COR-L47 (cell line): ENCODE data around the gene CHPF2.

Source experiments
- DNase-seq: peaks from one replicate; lab custom pipeline; 2025; lab: John Stamatoyannopoulos, UW

The CHPF2 gene, protein sequence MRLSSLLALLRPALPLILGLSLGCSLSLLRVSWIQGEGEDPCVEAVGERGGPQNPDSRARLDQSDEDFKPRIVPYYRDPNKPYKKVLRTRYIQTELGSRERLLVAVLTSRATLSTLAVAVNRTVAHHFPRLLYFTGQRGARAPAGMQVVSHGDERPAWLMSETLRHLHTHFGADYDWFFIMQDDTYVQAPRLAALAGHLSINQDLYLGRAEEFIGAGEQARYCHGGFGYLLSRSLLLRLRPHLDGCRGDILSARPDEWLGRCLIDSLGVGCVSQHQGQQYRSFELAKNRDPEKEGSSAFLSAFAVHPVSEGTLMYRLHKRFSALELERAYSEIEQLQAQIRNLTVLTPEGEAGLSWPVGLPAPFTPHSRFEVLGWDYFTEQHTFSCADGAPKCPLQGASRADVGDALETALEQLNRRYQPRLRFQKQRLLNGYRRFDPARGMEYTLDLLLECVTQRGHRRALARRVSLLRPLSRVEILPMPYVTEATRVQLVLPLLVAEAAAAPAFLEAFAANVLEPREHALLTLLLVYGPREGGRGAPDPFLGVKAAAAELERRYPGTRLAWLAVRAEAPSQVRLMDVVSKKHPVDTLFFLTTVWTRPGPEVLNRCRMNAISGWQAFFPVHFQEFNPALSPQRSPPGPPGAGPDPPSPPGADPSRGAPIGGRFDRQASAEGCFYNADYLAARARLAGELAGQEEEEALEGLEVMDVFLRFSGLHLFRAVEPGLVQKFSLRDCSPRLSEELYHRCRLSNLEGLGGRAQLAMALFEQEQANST

DNA sequence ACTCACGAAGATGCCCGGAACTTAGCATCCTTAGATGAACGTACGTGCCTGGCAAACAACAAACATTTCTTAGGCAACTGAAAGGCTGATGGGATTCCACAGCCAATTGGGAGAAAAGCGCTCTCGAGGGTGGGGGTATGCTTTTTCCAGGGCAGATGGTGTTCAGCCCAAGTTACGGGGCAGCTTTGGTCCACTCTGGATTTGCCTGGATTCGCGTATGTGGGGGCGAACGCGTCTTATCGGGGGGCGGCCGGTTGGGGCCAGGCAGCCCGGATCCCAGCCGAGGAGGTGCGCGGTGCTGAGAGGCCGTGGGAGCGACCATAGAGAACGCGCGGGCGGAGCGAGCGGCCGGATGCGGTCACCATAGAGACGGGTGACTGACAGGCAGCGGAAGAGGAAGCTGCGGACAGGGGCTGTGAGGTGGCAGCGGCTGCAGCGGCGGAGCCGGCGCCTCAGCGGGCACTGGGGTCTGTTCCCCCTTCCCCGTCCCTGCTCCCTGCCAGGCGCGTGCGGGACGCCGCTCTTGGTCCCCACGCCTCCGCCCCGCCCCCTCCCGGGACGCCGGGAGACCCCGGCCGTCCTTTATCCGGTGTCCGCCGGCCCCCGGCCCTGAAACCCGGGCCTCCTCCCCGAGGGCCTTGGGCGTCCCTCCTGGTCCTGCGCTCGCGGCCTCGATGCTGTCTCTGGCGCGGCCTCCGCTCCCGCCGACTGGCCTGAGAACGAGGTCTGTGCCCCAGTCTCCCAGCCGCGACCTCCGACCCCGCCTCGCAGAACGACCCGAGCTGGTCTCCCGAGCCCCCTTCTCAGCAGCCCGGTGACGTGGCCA is at the start of gene CHPF2:
CHPF2 (plus strand) TSS at position 393 of the 826 bp plus-strand sequence. CDS start 1,529 bp downstream, outside the sequence.
- DNase-seq, result peak; percentile 76

DNA sequence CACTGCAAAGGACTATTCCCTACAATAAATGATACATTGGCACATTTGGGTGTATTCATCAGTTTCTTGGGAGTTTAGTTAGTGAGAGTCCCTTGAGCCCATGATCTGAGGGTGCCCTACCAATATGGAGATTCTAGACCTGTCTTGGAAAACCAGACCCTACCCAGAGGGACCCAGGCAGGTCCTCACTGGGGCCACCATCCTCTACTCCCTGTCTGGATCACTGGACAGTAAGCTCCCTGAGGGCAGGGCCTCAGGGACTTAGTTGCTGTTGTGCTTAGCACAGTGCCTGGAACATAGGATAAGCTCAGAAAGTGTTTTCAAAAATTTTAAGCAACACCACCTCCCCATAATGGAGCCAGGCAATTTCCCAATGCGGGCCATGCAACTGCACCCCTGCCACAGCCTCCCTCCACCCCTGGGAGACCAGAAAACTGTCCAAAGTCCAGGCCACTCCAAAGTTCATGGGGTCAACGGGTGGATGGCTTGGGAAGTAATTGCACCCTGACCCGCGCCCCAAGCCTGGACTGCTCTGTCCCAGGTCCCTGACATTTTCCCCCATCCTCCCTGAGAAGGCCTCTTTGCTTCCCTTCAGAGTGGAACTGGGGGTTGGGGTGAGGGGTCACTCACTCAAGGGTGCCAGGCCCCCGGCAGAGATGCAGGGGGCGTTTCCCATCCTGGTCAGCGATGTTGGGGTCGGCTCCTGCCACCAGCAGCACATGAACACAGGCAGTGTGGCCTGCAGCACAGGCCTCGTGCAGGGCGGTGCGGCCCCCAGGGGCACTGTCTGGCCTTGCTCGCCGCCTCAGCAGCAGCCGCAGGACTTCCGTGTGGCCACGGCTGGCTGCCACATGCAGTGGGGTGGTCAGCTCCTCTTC is 46.3 kb upstream of the CHPF2 start:
- DNase-seq, result no peak

DNA sequence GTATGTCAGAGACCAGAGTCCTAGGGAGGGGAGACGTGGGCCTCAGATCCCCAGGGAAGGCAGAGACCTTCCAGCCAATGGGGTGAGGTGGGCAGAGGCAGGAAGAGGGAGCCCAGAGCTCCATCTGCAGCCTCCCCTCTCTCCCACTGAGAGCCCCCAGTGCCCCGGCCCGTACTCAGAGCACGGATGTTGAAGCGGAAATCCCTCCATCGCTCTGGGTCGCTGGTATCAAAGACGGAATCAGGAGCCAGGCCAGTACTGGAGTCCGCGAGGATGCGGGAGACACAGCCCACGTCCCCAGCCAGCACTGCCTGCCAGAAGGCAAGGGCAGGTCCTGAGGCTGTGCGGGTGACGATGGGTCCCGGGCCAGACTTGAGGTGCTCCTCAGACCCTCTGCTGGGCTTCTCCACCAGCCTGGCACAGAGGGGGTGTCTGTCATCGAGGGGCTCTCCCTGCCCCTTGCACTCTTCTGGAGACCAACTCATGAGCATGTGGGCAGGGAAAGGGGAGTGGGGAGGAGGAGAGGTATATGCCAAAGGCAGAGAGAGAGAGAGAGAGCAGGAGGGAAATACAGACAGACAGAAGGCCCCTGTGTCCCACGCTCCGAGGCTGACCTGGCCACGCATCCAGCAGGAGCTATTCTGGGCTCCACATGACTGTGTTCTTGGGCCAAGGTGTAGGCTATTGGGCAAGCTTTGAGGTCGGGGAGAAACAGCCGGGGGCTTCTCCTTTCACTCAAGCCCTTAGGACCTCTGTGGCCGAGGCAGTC is 45.5 kb upstream of the CHPF2 start, which contains the start of gene ASB10:
ASB10 (minus strand) TSS at position 611 of the 769 bp plus-strand sequence; CDS start at position 491, 120 bp downstream.
- DNase-seq, result no peak

DNA sequence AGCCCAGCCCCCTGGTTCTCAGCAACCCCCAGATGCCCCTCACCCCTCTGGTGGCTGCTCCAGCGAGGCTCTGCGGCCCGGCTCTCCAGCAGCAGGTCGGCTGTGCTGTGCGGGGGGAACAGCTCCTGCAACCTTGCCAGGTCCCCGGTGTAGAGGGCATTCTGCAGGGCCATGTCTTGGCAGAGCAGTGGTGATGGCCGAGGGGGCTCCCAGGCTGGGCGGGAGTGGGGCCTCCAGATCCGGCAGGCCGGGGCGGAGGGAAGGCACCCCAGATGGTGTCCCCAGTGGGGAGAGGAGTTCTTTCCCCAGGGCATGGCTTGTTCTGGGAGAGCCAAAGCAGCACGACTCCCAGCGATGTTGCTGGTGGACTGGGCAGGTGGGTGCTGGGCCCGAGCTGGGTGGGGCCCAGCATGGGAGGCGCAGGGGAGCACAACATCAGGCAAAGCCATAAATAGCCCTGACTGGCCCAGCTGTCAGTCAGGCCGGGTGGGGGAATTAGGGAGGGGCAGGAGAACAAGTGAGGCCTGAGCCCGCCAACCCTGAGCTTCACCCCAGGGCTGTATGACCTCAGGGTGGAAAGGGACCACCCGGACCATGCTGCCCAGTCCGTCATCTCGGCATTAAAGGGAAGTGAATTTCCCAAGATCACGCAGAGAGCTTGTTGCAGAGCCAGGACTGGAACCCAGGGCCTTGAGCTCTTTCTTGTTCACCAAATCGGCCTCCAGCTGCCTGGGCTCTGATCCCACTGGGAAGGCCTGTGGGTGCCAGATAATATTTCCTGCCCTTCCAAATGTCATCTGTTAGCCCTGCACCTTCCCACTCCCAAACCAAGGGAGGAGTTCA is 44.7 kb upstream of the CHPF2 start:
- no peak for DNase-seq

DNA sequence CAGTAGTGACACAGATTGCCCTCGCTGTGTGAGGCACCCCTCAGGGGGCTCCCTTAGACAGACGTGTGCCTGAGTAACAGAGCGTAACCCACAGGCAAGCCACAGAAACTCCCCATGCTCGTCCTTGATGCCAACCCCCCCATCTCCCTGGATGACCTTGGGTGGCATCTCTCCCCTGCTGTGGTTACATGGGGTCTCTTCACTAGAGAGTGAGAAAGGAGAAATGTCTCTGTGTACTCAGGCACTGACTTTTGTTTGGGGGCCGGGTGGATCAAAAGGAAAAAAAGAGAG is 44.1 kb upstream of the CHPF2 start:
- DNase-seq, result no peak

DNA sequence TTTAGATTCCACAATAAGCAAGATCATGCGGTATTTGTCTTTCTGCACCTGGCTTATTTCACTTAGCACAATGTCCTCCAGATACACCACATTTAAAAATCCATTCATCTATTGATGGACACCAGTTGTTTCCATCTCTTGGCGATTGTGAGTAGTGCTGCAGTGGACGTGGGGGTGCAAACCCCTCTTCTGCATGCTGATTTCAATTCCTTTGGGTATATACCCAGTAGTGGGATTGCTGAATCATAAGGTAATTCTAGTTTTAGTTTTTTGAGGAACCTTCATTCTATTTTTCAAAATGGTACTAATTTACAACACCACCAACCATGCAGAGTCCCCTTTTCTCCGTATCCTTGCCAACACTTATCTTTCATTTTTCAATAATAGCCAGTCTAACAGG is 43.2 kb upstream of the CHPF2 start:
- no peak for DNase-seq

DNA sequence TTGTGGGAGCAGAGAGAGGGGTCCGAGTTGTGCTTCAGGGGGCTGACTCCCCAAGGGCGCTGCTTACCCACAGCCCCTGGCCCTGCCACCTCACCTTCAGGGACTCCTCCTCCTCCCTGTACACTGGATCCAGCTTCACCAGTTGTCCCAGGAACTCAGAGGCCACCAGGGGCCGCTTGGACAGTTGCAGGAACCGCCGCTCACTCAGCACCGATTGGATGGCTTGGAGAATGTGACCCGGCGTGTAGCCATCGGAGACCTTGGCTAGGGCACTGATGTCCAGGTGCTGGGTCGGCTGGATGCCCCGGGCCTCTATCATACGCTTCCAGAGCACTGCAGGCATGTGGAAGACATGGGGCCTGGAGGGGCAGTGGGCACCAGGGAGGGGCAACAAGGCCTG is 40.7 kb upstream of the CHPF2 start:
- DNase-seq, result no peak

DNA sequence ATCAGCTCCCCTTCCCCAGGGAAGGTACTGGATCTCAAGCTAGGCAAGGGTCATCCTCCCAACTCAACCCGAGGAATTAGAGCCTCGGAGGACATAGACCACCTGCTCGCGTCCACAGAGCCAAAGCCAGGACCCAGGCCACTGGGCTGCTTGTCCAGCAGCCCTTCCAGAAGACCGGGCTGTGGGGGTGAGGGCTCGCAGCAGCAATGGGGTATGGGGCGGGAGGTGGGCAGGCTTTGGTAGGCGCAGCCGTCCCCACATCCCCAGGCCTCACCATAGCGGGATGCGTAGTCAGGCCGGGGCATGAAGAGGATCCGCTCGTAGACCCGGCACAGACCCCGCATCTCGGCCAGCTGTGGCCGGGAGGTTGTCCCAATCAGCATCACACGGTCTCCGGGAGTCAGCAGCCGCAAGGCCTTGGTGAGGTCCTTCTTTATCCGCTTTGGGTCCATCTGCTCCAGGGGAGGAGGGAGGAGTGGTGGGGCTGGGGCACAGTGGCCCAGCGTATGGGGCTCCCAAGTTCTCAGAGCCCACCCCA is 40.2 kb upstream of the CHPF2 start:
- no peak for DNase-seq

DNA sequence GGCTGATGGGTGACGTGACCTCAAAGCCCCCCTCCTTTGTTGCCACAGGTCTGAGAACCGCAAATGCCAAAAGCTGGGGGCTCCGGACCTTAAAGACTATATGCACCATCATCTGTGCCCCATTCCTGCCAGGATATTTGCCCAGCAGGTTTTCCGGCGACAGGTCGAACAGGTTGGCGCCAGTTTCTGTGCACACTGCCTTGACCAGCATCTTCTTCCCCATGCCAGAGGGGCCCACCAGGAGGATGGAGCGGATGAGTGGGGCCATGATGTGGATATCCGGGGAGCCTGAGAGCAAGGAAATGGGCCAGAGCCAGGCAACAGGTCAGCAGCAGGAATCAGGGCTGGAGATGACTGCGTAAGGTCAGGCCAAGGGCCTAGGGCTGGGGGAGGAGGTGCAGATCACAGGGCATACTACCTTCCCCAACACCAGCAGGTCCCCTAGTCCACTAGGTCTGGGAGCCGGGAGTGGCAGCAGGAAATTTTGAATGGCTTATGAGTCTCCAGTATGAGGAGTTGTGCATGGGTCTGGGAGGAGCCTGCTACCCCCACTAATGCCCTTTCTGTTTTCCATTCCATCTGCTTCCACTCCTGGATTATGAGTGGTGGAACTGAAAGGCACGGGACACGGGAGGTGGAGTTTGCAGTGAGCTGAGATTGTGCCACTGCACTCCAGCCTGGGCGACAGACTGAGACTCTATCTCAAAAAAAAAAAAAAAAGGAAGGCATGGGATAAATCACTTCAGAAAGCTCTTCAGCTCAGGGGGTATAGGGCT is 38.9 kb upstream of the CHPF2 start:
- DNase-seq, result no peak

DNA sequence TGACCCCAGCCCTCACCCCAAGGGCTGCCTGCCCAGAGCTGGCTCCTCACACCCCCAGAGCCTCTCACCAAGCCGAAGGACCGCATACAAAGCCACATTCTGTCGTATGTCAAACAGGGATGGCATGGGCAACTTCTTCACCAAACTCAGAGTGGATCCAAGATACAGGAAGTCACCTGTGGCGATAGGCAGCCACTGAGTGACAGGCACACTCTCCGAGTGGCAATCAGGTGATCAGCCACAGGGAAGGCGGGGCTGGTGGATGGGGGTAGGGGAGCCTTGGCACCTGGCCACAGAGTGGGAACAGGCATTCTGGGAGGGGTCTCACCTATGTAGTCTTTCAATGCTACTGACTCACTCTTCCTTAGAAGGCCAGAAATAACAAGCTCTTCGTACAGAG is 38.1 kb upstream of the CHPF2 start:
- no peak for DNase-seq

DNA sequence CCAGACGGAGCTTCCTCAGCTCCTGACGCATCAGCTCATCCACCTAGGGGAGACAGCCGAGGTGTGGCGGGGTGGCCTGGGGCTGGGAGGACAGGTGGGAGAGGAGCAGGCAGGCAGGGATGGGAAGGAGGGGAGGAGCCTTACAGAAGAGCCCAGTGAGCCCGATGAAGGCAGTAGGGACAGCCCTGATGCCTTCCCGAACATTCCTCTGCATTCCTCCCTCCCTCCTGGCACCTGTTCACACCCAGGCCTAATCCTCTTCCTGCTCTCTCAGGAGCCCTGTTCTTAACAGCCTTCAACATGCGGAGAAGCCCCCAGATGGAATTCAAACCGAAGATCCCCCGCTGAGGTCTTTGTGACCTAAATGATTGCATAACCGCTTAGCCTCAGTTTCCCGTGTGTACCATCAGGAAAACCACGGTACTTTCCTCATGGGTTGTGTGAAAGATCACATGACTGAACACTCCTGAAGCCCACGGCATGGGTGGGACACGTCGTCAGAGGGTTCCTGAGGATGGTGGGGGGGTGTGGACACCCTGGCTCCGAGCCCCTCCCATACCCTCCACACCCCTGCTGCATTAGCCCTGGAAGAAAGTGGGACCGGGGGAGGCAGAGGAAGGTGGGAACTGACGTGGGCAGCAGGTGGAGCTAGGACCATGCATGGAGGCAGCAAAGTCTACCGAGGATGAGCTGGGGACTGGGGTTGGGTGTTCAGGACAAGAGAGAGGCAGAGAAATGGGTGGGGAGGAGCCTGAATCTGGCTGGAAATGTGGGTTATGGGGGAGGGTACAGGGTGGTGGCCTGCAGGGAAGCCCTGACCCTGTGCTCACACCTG is 36.5 kb upstream of the CHPF2 start:
- no peak for DNase-seq

DNA sequence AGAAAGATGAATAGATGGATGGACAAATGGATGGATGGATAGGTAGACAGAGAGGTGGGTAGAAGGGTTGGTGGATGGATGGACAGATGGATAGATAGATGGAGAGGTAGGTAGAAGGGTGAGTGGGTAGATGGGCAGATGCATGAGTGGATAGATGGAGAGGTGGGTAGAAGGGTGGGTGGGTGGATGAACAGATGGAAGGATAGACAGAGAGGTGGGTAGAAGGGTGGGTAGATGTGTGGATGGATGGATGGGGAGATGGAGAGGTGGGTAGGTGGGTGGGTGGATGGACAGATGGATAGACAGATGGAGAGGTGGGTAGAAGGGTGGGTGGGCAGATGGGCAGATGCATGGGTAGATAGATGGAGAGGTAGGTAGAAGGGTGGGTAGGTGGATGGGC is 34.4 kb upstream of the CHPF2 start:
- no peak for DNase-seq

DNA sequence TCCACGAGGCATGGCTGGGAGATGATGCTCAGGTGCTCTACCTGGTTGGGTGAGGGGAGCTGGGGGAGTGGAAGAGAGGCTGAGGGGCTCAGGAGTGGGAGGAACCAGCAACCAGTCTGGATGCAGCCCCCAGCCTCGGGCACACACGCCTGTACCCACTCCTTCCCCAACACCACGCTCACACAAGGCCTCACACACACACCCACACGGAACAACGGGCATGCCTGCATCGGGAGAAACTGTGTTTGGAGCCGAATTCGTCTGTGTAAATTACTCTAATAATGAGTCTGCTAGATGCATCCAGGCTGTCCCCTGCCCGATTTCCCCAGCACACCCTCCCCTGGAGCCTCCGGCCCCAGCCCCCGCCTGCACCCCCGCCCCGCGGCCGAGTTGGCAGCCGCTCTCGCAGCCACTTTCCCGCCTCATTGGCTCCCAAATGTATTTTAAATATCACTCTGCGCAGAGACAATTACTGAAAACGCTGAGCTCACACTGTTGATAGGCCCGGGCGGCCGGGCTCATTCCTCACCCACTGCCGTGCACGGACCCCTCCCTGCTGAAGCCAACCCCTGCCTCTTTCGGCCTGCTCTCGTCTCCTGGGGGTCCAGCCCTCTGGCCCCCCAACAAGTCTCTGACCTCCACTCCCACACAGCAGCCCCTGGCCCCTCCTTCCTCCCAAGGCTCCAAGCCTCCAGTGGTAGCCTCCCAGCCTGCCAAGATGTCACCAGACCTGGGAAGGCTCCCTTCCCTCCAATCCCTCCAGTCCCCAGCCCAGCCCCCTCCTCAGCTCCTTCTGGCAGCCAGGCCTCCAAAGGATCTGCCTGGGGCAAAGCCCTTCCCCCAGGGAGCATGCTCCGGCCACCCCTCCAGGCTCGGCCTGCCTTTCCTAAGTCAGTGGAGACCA is 33.1 kb upstream of the CHPF2 start:
- peak; percentile 45 for DNase-seq

DNA sequence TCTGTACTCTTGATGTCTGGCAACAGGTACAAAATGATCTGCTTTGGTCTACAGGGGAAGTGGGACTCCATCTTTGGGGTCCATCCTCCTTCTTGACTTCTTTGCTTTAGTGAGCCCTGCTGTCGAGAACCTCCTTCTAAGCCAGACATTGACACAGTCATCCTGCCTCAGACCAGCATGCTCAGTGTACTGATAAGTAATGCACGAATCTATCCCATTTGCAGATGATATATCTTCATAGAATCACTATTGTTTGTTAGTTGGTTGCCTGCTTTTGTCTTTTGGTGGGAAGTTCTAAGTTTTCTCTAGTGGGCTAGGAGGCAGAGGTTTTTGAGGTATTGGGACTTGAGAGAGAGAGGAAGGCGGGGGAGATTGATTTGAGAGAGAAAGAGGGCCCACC is 30.9 kb upstream of the CHPF2 start:
- no peak for DNase-seq

DNA sequence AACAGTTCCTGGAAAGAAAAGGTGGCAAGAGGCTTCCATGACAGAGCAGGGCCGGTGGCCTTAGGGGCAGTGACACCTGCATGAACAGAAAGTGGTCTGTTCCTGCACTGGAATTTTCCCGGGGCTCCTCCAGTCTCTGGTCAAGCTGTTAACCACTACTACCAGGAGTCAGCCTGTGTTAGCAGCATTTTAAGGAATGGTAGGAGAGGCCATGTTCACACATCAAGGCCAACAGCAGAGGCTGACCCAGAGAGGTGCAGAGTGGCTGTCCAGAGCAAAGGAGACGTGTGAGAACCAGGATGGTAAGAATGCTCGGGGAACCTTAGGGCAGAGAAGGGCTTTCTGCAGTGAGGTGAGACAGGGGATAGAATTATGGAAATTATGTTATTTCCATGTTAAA is 30.5 kb upstream of the CHPF2 start:
- DNase-seq, result no peak

DNA sequence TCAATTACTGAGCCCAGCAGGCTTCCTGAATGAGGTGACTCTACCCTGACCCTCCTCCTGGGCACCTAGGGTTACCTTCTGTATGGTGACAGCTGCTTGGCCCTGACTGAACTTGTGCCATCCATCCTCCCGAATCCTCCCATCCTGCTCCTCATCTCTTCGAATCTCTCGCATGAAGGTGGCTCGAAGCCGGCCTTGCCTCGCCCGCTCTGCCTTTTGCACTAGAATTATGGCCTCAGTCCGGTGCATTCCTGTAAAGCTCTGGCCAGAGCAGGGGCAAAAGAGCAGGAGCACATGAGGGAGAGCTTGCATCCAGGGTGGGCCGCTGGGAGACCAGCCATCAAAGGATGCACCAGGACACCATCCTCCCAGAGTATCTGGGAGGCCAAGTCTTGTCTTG is 29.4 kb upstream of the CHPF2 start:
- DNase-seq, result no peak
